Measurements from ENCODE around the gene SLC4A7.
"Not testable (repeated sequence)": the region's sequence is repeated elsewhere in the genome, so short reads cannot be mapped to it uniquely, and the experiment has no call there.

Gene SLC4A7

GRCh38 chr3:27484015-27484844 lies at the start of gene SLC4A7:
Gene SLC4A7, minus strand, starts transcription at chr3:27484384. Its CDS starts 258 bp downstream, at chr3:27484126.
- Histone ChIP-seq H3K27ac (ENCODE audit: low read depth, low read length) (peak within 1 kb of the TSS; percentile 93), H3K27me3 (ENCODE audit: control insufficient read depth in 5 of 5, insufficient read depth in 4 of 5, low read length in 5 of 5) (no peaks in the 10 kb centered on the region), H3K9me3 (ENCODE audit: control insufficient read depth in 5 of 5, low read length in 5 of 5) (no peaks in the 10 kb centered on the region), H3K4me3 (ENCODE audit: low read depth in 1 of 5, low read length in 5 of 5) (peak within 1 kb of the TSS; percentile 87 to 94 (median 88)), H3K9ac (ENCODE audit: low read length in 5 of 5) (peak within 1 kb of the TSS; percentile 63 to 84 (median 82)), H3K36me3 (ENCODE audit: control insufficient read depth in 5 of 5, insufficient read depth in 5 of 5, low read length in 5 of 5) (no peaks in the 10 kb centered on the region), H3K4me1 (ENCODE audit: control insufficient read depth in 5 of 5, insufficient read depth in 5 of 5, low read length in 5 of 5) (peaks cover 2 to 28% (median 13%) of the 10 kb centered on the region in 5 donors)

- H3K27ac ChIP-seq (ENCODE audit: low read depth, low read length), result peak overlapping the region; percentile 57
- H3K27me3 ChIP-seq (ENCODE audit: control insufficient read depth in 5 of 5, insufficient read depth in 4 of 5, low read length in 5 of 5), result no peaks in the 10 kb centered on the region
- H3K36me3 ChIP-seq (ENCODE audit: control insufficient read depth in 5 of 5, insufficient read depth in 5 of 5, low read length in 5 of 5), result no peaks in the 10 kb centered on the region
- H3K4me1 ChIP-seq (ENCODE audit: control insufficient read depth in 5 of 5, insufficient read depth in 5 of 5, low read length in 5 of 5), result peaks cover 2 to 25% (median 16%) of the 10 kb centered on the region in 5 donors
- no peak overlapping the region for H3K4me3 ChIP-seq (ENCODE audit: low read depth in 1 of 5, low read length in 5 of 5)
- no peak overlapping the region for H3K9ac ChIP-seq (ENCODE audit: low read length in 5 of 5)
- no peaks in the 10 kb centered on the region for H3K9me3 ChIP-seq (ENCODE audit: control insufficient read depth in 5 of 5, low read length in 5 of 5)
Measured at GRCh38 chr3:27533261-27533607, 49.0 kb upstream of the SLC4A7 start.

GRCh38 chr3:27532426-27533260 lies 48.5 kb upstream of the SLC4A7 start:
- H3K4me3 ChIP-seq (ENCODE audit: low read depth in 1 of 5, low read length in 5 of 5), result no peak overlapping the region
- H3K4me1 ChIP-seq (ENCODE audit: control insufficient read depth in 5 of 5, insufficient read depth in 5 of 5, low read length in 5 of 5), result peaks cover 2 to 25% (median 16%) of the 10 kb centered on the region in 5 donors
- peak overlapping the region; percentile 57 for H3K27ac ChIP-seq (ENCODE audit: low read depth, low read length)
- H3K27me3 ChIP-seq (ENCODE audit: control insufficient read depth in 5 of 5, insufficient read depth in 4 of 5, low read length in 5 of 5), result no peaks in the 10 kb centered on the region
- no peaks in the 10 kb centered on the region for H3K9me3 ChIP-seq (ENCODE audit: control insufficient read depth in 5 of 5, low read length in 5 of 5)
- H3K9ac ChIP-seq (ENCODE audit: low read length in 5 of 5), result no peak overlapping the region
- H3K36me3 ChIP-seq (ENCODE audit: control insufficient read depth in 5 of 5, insufficient read depth in 5 of 5, low read length in 5 of 5), result no peaks in the 10 kb centered on the region

GRCh38 chr3:27531193-27531751 lies 47.1 kb upstream of the SLC4A7 start:
- H3K4me3 ChIP-seq (ENCODE audit: low read depth in 1 of 5, low read length in 5 of 5); H3K27me3 ChIP-seq (ENCODE audit: control insufficient read depth in 5 of 5, insufficient read depth in 4 of 5, low read length in 5 of 5); H3K36me3 ChIP-seq (ENCODE audit: control insufficient read depth in 5 of 5, insufficient read depth in 5 of 5, low read length in 5 of 5); H3K9ac ChIP-seq (ENCODE audit: low read length in 5 of 5); H3K9me3 ChIP-seq (ENCODE audit: control insufficient read depth in 5 of 5, low read length in 5 of 5); H3K27ac ChIP-seq (ENCODE audit: low read depth, low read length): not testable (repeated sequence)
- H3K4me1 ChIP-seq (ENCODE audit: control insufficient read depth in 5 of 5, insufficient read depth in 5 of 5, low read length in 5 of 5), result peaks cover 2 to 25% (median 16%) of the 10 kb centered on the region in 5 donors

- Histone ChIP-seq H3K4me3 (ENCODE audit: low read depth in 1 of 5, low read length in 5 of 5) (no peak overlapping the region), H3K9me3 (ENCODE audit: control insufficient read depth in 5 of 5, low read length in 5 of 5) (no peaks in the 10 kb centered on the region), H3K27me3 (ENCODE audit: control insufficient read depth in 5 of 5, insufficient read depth in 4 of 5, low read length in 5 of 5) (no peaks in the 10 kb centered on the region), H3K4me1 (ENCODE audit: control insufficient read depth in 5 of 5, insufficient read depth in 5 of 5, low read length in 5 of 5) (peaks cover 2 to 13% (median 8%) of the 10 kb centered on the region in 5 donors), H3K27ac (ENCODE audit: low read depth, low read length) (no peak overlapping the region), H3K9ac (ENCODE audit: low read length in 5 of 5) (no peak overlapping the region), H3K36me3 (ENCODE audit: control insufficient read depth in 5 of 5, insufficient read depth in 5 of 5, low read length in 5 of 5) (no peaks in the 10 kb centered on the region)
Measured at GRCh38 chr3:27528791-27529190, 44.6 kb upstream of the SLC4A7 start.

GRCh38 chr3:27526614-27527315 lies 42.6 kb upstream of the SLC4A7 start:
- peaks cover 3 to 18% (median 17%) of the 10 kb centered on the region in 5 donors for H3K4me1 ChIP-seq (ENCODE audit: control insufficient read depth in 5 of 5, insufficient read depth in 5 of 5, low read length in 5 of 5)
- H3K27ac ChIP-seq (ENCODE audit: low read depth, low read length), result no peak overlapping the region

GRCh38 chr3:27521872-27522265 lies 37.7 kb upstream of the SLC4A7 start:
- no peak overlapping the region for H3K9ac ChIP-seq (ENCODE audit: low read length in 5 of 5)
- no peaks in the 10 kb centered on the region for H3K9me3 ChIP-seq (ENCODE audit: control insufficient read depth in 5 of 5, low read length in 5 of 5)
- no peaks in the 10 kb centered on the region for H3K27me3 ChIP-seq (ENCODE audit: control insufficient read depth in 5 of 5, insufficient read depth in 4 of 5, low read length in 5 of 5)
- H3K4me3 ChIP-seq (ENCODE audit: low read depth in 1 of 5, low read length in 5 of 5), result no peak overlapping the region
- no peaks in the 10 kb centered on the region for H3K36me3 ChIP-seq (ENCODE audit: control insufficient read depth in 5 of 5, insufficient read depth in 5 of 5, low read length in 5 of 5)
- H3K27ac ChIP-seq (ENCODE audit: low read depth, low read length), result peak overlapping the region; percentile 70
- H3K4me1 ChIP-seq (ENCODE audit: control insufficient read depth in 5 of 5, insufficient read depth in 5 of 5, low read length in 5 of 5), result peaks cover 12 to 27% (median 24%) of the 10 kb centered on the region in 5 donors

More at GRCh38 chr3:27526614-27527315, 42.6 kb upstream of the SLC4A7 start:
- H3K27me3 ChIP-seq (ENCODE audit: control insufficient read depth in 5 of 5, insufficient read depth in 4 of 5, low read length in 5 of 5), result no peaks in the 10 kb centered on the region
- no peak overlapping the region for H3K9ac ChIP-seq (ENCODE audit: low read length in 5 of 5)
- H3K36me3 ChIP-seq (ENCODE audit: control insufficient read depth in 5 of 5, insufficient read depth in 5 of 5, low read length in 5 of 5), result no peaks in the 10 kb centered on the region
- no peak overlapping the region for H3K4me3 ChIP-seq (ENCODE audit: low read depth in 1 of 5, low read length in 5 of 5)
- no peaks in the 10 kb centered on the region for H3K9me3 ChIP-seq (ENCODE audit: control insufficient read depth in 5 of 5, low read length in 5 of 5)

- no peaks in the 10 kb centered on the region for H3K27me3 ChIP-seq (ENCODE audit: control insufficient read depth in 5 of 5, insufficient read depth in 4 of 5, low read length in 5 of 5)
- H3K27ac ChIP-seq (ENCODE audit: low read depth, low read length), result peak overlapping the region; percentile 70
- H3K36me3 ChIP-seq (ENCODE audit: control insufficient read depth in 5 of 5, insufficient read depth in 5 of 5, low read length in 5 of 5), result no peaks in the 10 kb centered on the region
- H3K4me1 ChIP-seq (ENCODE audit: control insufficient read depth in 5 of 5, insufficient read depth in 5 of 5, low read length in 5 of 5), result peaks cover 12 to 27% (median 24%) of the 10 kb centered on the region in 5 donors
- H3K9ac ChIP-seq (ENCODE audit: low read length in 5 of 5), result no peak overlapping the region
- no peaks in the 10 kb centered on the region for H3K9me3 ChIP-seq (ENCODE audit: control insufficient read depth in 5 of 5, low read length in 5 of 5)
- H3K4me3 ChIP-seq (ENCODE audit: low read depth in 1 of 5, low read length in 5 of 5), result no peak overlapping the region
Measured at GRCh38 chr3:27521179-27521871, 37.1 kb upstream of the SLC4A7 start.

GRCh38 chr3:27511724-27512422 lies 27.7 kb upstream of the SLC4A7 start:
- Histone ChIP-seq H3K36me3 (ENCODE audit: control insufficient read depth in 5 of 5, insufficient read depth in 5 of 5, low read length in 5 of 5) (no peaks in the 10 kb centered on the region), H3K9ac (ENCODE audit: low read length in 5 of 5) (no peak overlapping the region), H3K4me1 (ENCODE audit: control insufficient read depth in 5 of 5, insufficient read depth in 5 of 5, low read length in 5 of 5) (peaks cover 0 to 12% (median 0%) of the 10 kb centered on the region in 5 donors), H3K27me3 (ENCODE audit: control insufficient read depth in 5 of 5, insufficient read depth in 4 of 5, low read length in 5 of 5) (no peaks in the 10 kb centered on the region), H3K27ac (ENCODE audit: low read depth, low read length) (no peak overlapping the region), H3K9me3 (ENCODE audit: control insufficient read depth in 5 of 5, low read length in 5 of 5) (no peaks in the 10 kb centered on the region), H3K4me3 (ENCODE audit: low read depth in 1 of 5, low read length in 5 of 5) (no peak overlapping the region)
